IMR-90 (cell line): ENCODE measurements around the gene HYLS1.

Experiments
- BHLHE40 ChIP-seq: fragments of 150-350 bp; IDR thresholded peaks from 2 replicates; pipeline ENCODE4 v1.6.1; 2016; ENCODE audit warnings: mild to moderate bottlenecking, low read depth, low read length
- CEBPB ChIP-seq: IDR thresholded peaks from 2 replicates; pipeline ENCODE4 v1.6.1; 2012; ENCODE audit warnings: low read depth, low read length, improper control_type of control experiment
- CTCF ChIP-seq: conservative IDR thresholded peaks from 2 replicates; pipeline ENCODE4 v1.5.1; 2012; ENCODE audit warnings: mild to moderate bottlenecking, low read depth, low read length, improper control_type of control experiment
- ELK1 ChIP-seq: fragments of 150-350 bp; IDR thresholded peaks from 2 replicates; pipeline ENCODE4 v1.6.1; 2016; ENCODE audit warnings: low read depth, mild to moderate bottlenecking, low read length, moderate library complexity, borderline replicate concordance
- FOS ChIP-seq: fragments of 150-350 bp; IDR thresholded peaks from 2 replicates; pipeline ENCODE4 v1.6.1; 2016; ENCODE audit warnings: low read depth, low read length
- MAFK ChIP-seq: IDR thresholded peaks from 2 replicates; pipeline ENCODE4 v1.6.1; 2012; ENCODE audit warnings: low read depth, low read length, improper control_type of control experiment
- MAZ ChIP-seq: IDR thresholded peaks from 2 replicates; pipeline ENCODE4 v1.6.1; 2012; ENCODE audit warnings: low read depth, mild to moderate bottlenecking, low read length, improper control_type of control experiment, moderate library complexity, borderline replicate concordance
- MXI1 ChIP-seq: IDR thresholded peaks from 2 replicates; pipeline ENCODE4 v1.6.1; 2012; ENCODE audit warnings: low read depth, mild to moderate bottlenecking, low read length, moderate library complexity, borderline replicate concordance
- NFE2L2 ChIP-seq: fragments of 150-350 bp; IDR thresholded peaks from 2 replicates; pipeline ENCODE4 v1.6.1; 2016; ENCODE audit warnings: low read depth, mild to moderate bottlenecking, low read length
- POLR2A ChIP-seq: IDR thresholded peaks from 2 replicates; pipeline ENCODE4 v1.6.1; 2012; ENCODE audit warnings: mild to moderate bottlenecking, low read depth, low read length
- RAD21 ChIP-seq: IDR thresholded peaks from 2 replicates; pipeline ENCODE4 v1.6.1; 2012; ENCODE audit warnings: low read length, improper control_type of control experiment
- RFX5 ChIP-seq: IDR thresholded peaks from 2 replicates; pipeline ENCODE4 v1.8.0; 2012; ENCODE audit warnings: low read depth, mild to moderate bottlenecking, low read length, moderate library complexity
- SMC3 ChIP-seq: fragments of 150-350 bp; IDR thresholded peaks from 2 replicates; pipeline ENCODE4 v1.6.1; 2016; ENCODE audit warnings: low read depth, mild to moderate bottlenecking, antibody characterized with exemption, low read length, moderate library complexity
- USF2 ChIP-seq: fragments of 150-350 bp; IDR thresholded peaks from 2 replicates; pipeline ENCODE4 v1.6.1; 2017; ENCODE audit warnings: mild to moderate bottlenecking, antibody characterized with exemption, low read length, low read depth

GRCh38 chr11:125923633-125924032, 36.2 kb downstream of the HYLS1 start:
- no peak for TF ChIP-seq USF2
- TF ChIP-seq CTCF = no peak
- TF ChIP-seq SMC3 = no peak
- no peak for TF ChIP-seq POLR2A
- no peak for TF ChIP-seq ELK1
- TF ChIP-seq RFX5 = no peak
- no peak for TF ChIP-seq RAD21
- no peak for TF ChIP-seq CEBPB
- TF ChIP-seq MXI1 = no peak
- no peak for TF ChIP-seq FOS
- no peak for TF ChIP-seq MAFK
- TF ChIP-seq MAZ = no peak
- TF ChIP-seq NFE2L2 = no peak
- no peak for TF ChIP-seq BHLHE40
